GM21619 (cell line): ENCODE results near the gene ZNF423.
"Not testable (repeated sequence)": the region's sequence is repeated elsewhere in the genome, so short reads cannot be mapped to it uniquely, and the experiment has no call there.

Experiments used
- ATAC-seq: cut with Tn5 transposase; IDR thresholded peaks from one replicate; pipeline ENCODE4 v1.9.1; 2021; ENCODE audit not compliant: unreplicated experiment

ZNF423 gene

DNA sequence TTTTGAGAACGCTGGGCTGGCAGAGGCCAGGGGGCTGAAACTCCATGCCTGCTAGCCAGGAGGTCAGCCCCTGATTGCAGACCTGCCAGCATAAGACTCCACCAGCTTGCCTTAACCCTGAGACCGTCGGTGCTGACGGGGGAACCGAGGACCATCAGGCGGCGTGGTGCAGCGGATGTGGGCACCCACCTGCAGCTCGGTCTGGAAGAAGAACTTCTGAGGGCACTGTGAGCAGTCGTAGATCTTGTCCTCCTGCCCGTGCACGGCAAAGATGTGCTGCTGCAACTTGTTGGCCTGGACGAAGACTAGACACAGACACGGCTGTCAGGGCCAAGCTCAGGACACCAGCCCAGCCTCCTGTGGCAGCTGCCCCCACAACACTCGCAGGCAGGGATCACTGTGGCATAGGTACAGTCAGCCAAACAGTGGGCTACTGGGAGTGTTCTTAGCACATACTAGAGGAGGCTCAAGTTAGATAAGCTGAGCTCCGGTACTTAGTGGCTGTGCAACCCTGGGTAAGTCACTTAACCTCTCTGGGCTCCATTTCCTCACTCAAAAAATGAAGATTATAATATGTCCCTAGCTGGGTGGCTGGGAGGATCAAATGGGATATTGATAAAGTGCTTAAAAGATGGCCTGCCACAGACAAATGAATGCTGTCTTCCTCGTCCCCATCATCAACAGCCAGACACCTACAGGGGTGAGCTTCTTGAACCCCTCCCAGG is 332.3 kb downstream of the ZNF423 start:
- ATAC-seq = no peak

DNA sequence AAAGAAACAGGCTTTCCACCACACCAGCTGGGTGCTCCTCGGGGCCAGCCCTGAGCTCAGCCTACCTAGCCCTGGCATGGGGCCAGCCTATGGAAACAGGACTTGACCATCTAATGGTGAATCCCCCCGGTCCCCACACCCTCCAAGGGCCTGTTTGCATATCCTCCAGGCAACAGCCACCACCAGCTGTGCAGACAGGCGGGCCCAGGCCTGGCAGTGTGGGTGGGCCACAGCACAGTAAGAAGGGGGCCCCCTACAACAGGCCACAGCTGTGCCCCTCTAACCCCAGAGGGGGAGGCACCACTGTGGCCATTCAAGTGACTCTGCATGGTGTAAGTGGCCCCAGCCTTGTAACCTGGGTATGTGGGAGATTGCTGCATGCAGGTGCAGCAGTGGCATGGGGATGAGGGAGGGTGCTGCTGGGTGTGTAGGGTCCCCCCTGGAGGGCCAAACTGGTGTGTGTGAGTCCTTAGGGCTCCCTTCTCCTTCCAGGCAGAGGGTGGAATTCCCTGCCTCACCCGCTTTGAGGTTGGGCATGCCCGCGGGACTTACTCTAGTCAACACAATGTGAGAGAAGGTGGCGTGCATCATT is 334.1 kb downstream of the ZNF423 start:
- ATAC-seq = no peak

DNA sequence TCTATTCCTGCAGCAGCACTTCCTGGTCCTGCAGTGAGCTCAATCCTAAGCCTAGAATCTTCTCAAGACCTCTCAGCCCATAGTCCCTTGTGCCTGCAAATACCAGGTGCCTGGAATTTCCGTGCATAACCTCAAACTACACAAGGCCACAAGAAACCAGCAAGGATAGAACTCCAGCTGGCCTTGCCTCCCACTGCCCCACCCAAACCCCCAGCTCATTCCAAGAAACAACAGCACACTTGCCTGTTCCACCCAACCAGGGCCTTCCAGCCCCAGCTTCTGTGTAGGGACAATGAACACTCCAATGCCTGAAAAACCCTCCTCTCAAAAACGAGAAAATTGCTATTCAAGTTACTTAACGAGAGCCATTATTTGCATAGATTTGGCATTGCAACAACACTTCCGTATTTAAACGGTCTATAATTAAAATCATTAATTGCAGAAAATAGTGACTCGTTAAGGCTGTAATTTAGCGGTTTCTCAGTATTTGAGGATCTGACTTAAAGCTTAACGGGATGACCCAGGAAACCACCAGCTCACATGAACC is 335.3 kb downstream of the ZNF423 start:
- no peak for ATAC-seq

DNA sequence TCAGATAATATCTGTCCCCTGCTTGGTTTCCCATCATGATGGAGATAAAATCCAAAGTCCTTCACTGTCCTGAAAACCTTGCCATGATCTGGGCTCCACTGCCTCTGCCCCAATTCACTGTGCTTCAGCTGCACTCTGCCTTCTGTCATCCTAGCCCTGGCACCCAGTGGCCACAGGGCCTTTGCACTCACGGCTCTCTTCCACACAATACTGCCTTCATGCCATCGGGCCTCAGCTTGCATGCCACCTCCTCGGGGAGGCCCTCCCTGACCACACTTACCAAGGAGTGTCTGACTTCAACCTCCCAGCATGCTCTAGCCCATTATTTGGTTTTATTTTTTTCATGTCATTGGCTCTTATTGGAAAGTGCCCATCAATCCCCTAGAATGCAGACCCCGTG is 336.2 kb downstream of the ZNF423 start:
- ATAC-seq = no peak

DNA sequence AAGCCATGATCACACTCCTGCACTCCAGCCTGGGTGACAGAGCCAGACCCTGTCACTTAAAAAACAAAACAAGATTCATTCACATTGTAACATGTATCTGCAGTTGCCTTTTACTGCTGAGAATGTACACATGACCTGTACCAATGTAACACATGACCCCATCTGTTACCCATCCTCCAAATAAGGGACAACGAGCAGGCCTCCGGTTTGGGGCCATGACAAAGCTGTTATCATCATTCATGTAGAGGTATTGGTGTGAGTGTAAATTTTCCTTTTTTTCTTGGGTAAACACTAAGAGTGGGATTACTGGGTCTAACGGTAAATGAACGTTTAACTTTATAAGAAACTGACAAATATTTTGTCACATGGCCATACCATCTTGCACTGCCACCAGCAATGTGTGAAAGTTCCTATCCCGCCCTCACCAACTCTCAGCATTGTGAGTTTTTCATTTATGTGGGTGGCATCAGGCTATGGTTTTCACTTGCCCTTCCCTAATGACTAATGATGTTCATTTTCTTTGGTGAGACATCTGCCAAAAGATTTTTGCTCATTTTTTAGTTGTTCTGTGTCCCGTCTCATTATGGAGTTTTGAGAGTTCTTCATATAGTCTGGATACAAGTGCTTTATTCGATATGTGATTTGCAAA is 336.8 kb downstream of the ZNF423 start:
- ATAC-seq = no peak

DNA sequence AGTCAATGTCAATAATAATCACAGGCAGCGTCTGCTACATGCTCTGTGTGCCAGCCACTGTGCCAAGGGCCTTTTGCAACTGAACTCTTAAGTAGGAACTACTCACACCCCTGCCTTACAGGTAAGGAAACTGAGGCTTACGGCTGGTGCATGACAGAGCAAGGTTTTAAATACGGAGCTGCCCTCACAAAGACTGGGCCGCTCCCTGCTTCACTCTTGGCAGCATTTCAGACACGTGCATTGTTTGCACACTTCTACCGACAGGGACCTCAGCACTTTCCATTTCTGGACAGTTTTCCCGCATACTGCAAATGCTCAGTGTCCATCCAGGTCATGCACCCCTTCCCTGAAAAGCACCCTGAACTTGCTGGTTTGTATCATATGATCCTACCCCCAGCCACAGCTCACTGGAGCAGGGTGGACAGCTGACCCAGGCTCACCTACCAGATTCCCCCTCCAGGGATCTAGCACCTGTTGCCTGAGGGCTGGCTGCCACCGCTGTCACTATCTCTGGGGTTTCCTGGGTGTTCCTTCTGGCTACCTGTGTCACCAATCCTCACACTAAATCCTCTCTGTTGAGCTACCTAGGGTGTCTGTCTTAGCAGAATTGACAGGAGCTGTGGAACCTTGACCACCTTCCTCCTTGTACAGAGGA is 339.4 kb downstream of the ZNF423 start:
- ATAC-seq = no peak

DNA sequence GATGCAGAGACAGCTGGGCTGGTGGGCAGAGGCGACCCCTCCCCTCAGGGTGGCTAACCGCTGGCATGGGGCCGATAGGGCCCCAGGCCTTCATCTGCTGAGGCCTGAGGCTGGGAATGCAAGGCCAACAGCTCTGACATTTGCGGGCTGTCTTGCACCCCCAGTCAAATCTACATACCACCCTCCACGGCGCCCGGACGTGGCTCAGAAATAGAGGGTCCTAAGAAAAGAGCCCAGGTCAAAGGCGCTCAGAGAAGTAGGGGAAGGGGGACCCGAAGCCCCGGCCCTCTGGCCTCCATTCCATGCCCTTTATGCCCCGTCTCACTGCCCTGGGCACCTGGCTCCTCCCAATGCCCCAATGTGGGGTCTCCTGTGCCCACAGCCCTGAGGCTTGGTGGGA is 340.1 kb downstream of the ZNF423 start:
- ATAC-seq = no peak

DNA sequence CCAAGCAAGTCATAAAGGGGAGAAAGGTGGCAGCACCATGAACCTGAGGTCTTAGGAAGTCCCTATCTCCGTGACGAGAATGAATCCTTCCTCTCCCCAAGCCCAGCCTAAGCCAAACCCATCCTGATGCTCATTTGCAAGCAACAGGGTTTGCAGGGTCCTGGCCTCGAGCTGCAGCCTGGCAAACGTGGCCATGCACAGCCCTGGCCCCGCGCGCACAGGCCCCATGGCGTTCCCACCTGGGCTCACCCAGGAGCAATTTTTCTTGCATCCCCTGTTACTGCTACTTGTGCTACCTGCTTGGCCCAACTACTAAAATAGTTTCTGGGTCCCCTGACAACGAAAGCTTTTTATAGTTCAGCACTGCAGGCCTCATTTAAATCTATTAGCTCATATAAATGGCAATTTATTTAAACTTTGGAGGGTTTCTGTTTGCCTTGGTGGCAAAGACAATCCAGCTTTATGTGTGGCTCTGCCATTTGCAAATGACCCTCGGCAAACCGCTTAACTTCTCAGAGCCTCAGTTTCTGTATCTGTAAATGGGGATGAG is 340.8 kb downstream of the ZNF423 start:
- no peak for ATAC-seq

DNA sequence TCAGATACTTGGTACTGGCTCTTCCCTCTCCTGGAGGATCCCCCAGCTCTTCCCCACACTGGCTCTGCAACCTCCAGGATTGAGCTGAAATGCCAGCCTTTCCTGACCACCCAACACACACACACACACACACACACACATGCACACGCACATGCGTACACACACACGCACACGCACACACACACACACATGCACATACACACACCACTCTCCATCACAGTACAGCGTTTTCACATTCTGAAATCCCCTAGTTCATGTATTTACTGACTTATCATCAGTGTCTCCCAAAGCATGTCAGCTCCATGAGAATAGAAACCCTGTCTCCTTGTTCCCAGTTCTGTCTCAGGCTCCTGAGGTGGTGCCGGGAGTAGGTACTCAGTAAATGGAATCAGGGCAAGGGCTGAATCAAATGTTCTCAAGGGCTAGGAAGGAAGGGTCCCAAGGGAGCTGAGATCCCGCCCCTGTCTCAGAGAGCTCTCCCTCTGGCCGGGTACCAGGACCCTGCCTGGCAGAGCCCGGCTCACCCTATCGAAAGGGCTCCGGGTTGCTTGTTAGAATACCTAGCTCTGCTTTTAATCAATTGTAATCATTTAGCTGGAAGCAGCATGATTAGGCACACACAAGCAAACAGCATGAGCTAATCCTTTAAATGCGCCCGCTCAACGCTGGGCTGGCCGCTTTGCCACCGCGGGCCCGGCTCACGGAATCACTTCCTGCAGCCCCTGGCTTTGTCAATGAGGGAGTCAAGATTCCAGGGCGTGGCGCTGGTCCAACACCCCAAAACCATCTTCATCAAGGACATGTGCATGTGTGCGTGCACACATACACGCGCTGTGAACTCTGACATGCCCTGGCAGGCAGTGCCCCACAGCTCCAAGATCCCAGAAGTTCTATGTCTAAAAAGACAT is 341.6 kb downstream of the ZNF423 start:
- ATAC-seq = no peak

DNA sequence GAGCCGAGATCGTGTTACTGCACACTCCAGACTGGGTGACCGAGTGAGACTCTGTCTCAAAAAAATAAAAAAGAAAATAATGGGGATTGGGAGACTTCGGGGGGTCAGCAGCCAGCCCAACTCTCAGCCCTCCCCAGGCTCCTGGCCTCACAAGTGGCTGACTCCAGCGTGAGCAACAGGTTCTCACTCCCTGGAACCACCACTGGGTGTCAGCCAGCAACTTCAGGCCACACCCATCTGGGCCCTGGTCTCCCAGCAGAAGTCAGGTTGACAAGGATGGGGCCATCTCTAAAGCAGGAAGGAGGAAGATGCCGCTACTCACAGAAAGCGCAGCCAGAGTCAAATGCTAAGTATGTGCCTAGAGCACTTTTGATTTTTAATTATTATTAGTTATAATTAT is 342.9 kb downstream of the ZNF423 start:
- no peak for ATAC-seq

DNA sequence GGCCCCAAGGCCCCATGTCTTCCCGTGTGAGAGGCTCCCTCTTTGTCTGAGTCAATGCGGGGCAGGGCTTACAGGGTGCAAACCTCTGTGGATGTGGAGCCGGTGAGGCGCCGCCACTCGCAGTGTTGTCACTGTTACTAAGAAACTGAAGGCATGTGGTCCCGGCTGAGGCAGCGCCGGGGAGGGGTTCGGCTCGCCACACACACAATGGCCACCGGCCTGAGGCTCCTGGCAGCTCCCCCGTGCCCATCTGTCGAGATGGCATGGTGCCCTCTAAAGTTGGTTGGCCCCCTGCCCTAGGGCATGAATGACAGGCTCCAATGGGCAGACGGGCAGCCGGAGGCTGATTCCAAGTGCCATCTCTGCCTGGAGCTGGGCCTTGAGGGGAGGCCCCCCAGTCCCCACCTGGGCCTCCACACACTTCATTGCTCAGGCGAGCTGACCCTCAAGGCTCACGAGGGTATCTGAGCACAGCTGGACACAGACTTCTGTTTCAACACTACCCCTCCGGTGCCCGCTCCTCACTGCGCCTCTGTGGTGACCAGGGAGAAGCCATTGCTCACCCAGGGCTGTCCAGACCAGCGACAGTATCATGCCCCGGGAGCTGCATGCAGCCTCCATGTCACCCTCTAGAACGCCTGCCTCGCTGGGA is 345.1 kb downstream of the ZNF423 start:
- no peak for ATAC-seq

DNA sequence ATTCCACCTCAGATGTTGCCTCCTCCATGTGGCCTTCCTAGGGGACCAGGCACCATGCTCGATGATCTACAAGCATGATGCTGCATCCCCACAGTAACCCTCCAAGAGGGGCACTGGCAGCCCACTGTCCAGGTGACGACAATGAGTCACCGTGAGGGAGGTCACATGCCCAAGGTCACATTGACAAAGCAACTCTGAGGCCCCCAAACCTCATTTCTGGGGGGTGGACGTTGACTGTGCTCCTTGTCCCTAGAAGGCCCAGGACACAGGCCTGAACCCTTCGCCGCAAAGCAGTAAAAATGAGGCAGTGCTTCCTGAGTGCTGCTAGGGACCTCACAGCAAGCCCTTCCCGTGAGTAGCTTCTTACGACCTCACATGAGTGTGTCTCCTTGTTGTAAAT is 345.8 kb downstream of the ZNF423 start:
- no peak for ATAC-seq

DNA sequence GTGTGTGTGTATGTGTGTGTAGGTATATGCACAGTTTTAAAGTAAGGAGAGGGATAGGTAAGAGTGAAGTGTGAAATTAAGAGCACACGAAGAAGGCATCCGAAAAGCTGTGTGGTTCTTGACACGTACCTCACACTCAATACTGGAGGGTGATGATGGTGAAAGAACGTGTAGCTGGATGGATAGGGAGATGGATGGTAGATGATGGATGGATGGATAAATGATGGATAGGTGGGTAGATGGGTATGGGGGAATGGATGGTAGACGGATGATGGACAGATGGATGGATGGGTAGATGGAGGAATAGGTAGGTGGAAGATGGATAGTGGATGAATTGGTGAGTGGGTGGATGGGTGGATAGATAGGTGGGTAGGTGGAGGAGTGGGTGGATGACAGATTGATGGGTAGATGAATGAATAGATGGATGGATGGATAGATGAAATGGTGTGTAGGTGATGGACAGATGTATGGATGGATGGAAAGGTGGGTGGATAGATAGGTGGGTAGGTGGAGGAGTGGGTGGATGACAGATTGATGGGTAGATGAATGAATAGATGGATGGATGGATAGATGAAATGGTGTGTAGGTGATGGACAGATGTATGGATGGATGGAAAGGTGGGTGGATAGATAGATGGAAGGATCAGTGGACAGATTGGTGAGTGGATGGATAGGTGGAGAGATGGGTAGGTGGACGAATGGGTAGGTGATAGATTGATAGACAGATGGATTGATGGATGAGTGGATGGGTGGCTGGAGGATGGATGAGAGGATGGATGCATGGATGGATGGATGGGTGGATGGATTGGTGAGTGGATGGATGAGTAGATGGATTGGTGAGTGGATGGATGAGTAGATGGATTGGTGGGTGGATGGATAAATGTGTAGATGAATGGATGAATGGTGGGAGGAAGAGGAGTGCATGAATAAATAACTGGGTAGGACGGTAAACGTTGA is 349.6 kb downstream of the ZNF423 start:
- not testable (repeated sequence) for ATAC-seq

DNA sequence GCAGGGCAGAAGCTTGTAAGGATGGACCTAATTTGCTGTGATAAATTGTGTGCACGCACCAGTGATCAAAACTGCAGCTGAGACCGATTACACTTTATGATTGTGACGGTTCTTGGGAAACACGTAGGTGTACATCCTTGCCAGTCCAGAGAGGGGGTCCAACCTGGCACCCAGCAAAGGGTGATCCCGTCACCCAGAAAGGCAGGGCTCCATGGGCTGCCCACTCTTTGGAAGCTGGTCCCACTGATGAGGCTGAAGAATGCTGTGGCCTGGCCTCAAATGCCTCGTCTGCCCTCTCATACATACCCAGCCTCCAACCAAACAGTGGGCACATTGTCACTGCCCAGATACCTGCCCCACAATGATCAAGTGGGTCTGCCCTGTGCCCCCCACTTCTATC is 350.4 kb downstream of the ZNF423 start:
- ATAC-seq = no peak

DNA sequence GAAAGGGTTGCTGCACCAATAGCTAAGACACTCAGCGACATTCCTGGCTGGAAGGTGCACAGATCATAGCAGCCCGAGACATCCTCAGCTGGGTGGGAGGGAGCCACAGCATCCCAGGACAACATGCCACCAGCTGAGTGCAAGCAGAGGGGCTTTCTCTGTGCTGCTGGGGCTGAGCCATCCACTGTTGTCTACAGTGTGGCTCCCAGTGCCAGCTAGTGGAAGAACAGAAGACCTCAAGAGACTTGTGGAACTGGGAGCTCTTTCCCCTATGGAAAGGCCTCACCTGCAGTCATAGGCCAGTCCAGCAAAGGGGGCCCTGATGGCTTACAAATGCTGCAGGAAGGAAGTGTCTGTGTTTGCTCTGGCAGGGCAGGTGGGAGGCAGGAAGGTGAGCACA is 351.3 kb downstream of the ZNF423 start:
- ATAC-seq = no peak

DNA sequence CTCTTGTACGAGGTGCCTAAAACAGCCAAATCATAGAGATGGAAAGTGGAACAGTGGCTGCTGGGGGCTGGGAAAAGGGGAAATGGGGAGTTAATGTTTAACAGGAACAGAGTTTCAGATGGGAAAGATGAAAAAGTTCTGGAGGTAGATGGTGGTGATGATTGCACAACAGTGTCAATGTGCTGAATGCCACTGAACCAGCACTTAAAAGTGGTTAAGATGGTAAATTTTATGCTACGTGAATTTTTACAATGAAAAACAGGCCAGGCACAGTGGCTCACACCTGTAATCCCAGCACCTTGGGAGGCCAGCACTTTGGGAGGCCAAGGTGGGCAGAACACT is 351.9 kb downstream of the ZNF423 start:
- no peak for ATAC-seq

DNA sequence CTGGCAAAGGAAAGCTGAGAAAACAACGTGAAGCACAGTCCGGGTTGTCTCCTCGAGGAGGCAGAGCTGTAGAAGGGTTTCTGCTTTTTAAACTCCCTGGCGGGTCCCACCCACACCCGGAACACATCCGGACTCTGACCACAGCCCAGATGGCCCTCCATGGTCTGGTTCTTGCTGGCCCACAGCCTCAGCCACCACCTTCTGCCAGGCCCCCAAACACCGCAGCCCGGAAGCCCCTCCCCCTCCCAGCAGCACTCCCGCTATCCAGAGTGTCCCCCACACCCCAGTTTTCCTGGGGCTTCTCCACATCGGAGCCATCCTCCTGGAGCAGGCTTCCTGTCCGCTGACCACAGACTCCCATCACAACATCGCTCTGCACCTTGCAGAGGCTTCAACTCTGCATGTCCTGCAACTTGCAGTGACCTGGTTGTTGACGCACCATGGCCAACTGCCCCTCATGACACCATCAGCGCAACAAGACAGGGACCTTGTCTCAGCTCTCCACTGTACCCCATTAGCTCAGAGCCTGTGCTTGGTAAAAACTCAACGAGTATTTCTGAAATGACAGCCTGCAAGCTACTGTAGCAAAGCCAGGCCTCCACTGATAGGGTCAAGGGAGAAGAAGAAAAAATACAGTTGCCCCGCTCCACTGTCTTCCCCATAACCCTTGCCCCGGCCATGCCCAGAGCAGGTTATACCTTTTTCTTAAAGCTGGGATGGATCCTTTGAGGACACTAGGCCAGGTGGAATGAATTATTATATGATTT is 352.5 kb downstream of the ZNF423 start:
- ATAC-seq = peak; percentile 70
